Measurements from ENCODE around the gene TMPRSS6.

TMPRSS6 gene

GRCh38 chr22:37065961-37066360, 43.6 kb downstream of the TMPRSS6 start:
- H3K36me3 Mint-ChIP-seq = peaks cover 18 to 22% of the 10 kb centered on the region in 2 donors
- ATAC-seq (replicated peaks) (no peak), DNase-seq (no peak)
- no peak overlapping the region for H3K27ac Mint-ChIP-seq
- peaks cover 10 to 19% of the 10 kb centered on the region in 2 donors for H3K27me3 Mint-ChIP-seq
- H3K4me3 Mint-ChIP-seq = no peak overlapping the region
- peaks cover 0 to 29% of the 10 kb centered on the region in 2 donors for H3K4me1 Mint-ChIP-seq
- no peaks in the 10 kb centered on the region for H3K9me3 Mint-ChIP-seq

GRCh38 chr22:37065180-37065579, 44.3 kb downstream of the TMPRSS6 start:
- DNase-seq (no peak), ATAC-seq (replicated peaks) (no peak)
- peaks cover 2 to 33% of the 10 kb centered on the region in 2 donors for H3K4me1 Mint-ChIP-seq
- H3K27ac Mint-ChIP-seq = no peak overlapping the region
- no peak overlapping the region for H3K4me3 Mint-ChIP-seq
- H3K27me3 Mint-ChIP-seq = peaks cover 10 to 15% of the 10 kb centered on the region in 2 donors
- no peaks in the 10 kb centered on the region for H3K9me3 Mint-ChIP-seq
- H3K36me3 Mint-ChIP-seq = peaks cover 26 to 28% of the 10 kb centered on the region in 2 donors

GRCh38 chr22:37064553-37064952, 45.0 kb downstream of the TMPRSS6 start:
- Mint-ChIP-seq H3K4me1 (peaks cover 2 to 33% of the 10 kb centered on the region in 2 donors), H3K27ac (no peak overlapping the region), H3K36me3 (peaks cover 31 to 32% of the 10 kb centered on the region in 2 donors)

GRCh38 chr22:37063431-37064420, 45.8 kb downstream of the TMPRSS6 start:
- H3K27ac Mint-ChIP-seq = no peak overlapping the region
- no peaks in the 10 kb centered on the region for H3K9me3 Mint-ChIP-seq
- no peak overlapping the region for H3K4me3 Mint-ChIP-seq
- no peak for ATAC-seq (replicated peaks)
- H3K36me3 Mint-ChIP-seq = peaks cover 31 to 32% of the 10 kb centered on the region in 2 donors
- H3K4me1 Mint-ChIP-seq = peaks cover 2 to 33% of the 10 kb centered on the region in 2 donors
- H3K27me3 Mint-ChIP-seq = peaks cover 7 to 10% of the 10 kb centered on the region in 2 donors
- DNase-seq = no peak

More at GRCh38 chr22:37064553-37064952, 45.0 kb downstream of the TMPRSS6 start:
- ATAC-seq (replicated peaks) = no peak
- Mint-ChIP-seq H3K9me3 (no peaks in the 10 kb centered on the region), H3K4me3 (no peak overlapping the region), H3K27me3 (peaks cover 9 to 10% of the 10 kb centered on the region in 2 donors)
- DNase-seq = no peak

GRCh38 chr22:37062702-37063381, 46.7 kb downstream of the TMPRSS6 start:
- DNase-seq (no peak), ATAC-seq (replicated peaks) (no peak)
- Mint-ChIP-seq H3K27me3 (peaks cover 2 to 4% of the 10 kb centered on the region in 2 donors), H3K4me3 (no peak overlapping the region), H3K36me3 (peaks cover 32 to 34% of the 10 kb centered on the region in 2 donors), H3K27ac (no peak overlapping the region), H3K4me1 (peaks cover 2 to 33% of the 10 kb centered on the region in 2 donors), H3K9me3 (no peaks in the 10 kb centered on the region)

GRCh38 chr22:37062376-37062675, 47.2 kb downstream of the TMPRSS6 start:
- peaks cover 2 to 34% of the 10 kb centered on the region in 2 donors for H3K4me1 Mint-ChIP-seq
- DNase-seq (no peak), ATAC-seq (replicated peaks) (peak in 1 of 2 donors; percentile 28)
- H3K36me3 Mint-ChIP-seq = peaks cover 33 to 39% of the 10 kb centered on the region in 2 donors
- H3K4me3 Mint-ChIP-seq = no peak overlapping the region
- no peaks in the 10 kb centered on the region for H3K27me3 Mint-ChIP-seq
- no peaks in the 10 kb centered on the region for H3K9me3 Mint-ChIP-seq
- no peak overlapping the region for H3K27ac Mint-ChIP-seq

- H3K4me1 Mint-ChIP-seq = peaks cover 3 to 37% of the 10 kb centered on the region in 2 donors
- H3K4me3 Mint-ChIP-seq = no peak overlapping the region
- DNase-seq (no peak), ATAC-seq (replicated peaks) (no peak)
- peaks cover 38 to 44% of the 10 kb centered on the region in 2 donors for H3K36me3 Mint-ChIP-seq
- H3K27me3 Mint-ChIP-seq = no peaks in the 10 kb centered on the region
- no peaks in the 10 kb centered on the region for H3K9me3 Mint-ChIP-seq
- H3K27ac Mint-ChIP-seq = no peak overlapping the region
Observed at GRCh38 chr22:37061611-37062375, 47.7 kb downstream of the TMPRSS6 start.

- H3K4me1 Mint-ChIP-seq = peaks cover 3 to 37% of the 10 kb centered on the region in 2 donors
- no peaks in the 10 kb centered on the region for H3K27me3 Mint-ChIP-seq
- H3K36me3 Mint-ChIP-seq = peaks cover 43 to 52% of the 10 kb centered on the region in 2 donors
- DNase-seq (no peak), ATAC-seq (replicated peaks) (peak; percentile 53 to 61)
- no peaks in the 10 kb centered on the region for H3K9me3 Mint-ChIP-seq
- H3K27ac Mint-ChIP-seq = no peak overlapping the region
- H3K4me3 Mint-ChIP-seq = no peak overlapping the region
Observed at GRCh38 chr22:37060801-37061610, 48.5 kb downstream of the TMPRSS6 start.

GRCh38 chr22:37059876-37060449, 49.5 kb downstream of the TMPRSS6 start:
- Mint-ChIP-seq H3K27ac (no peak overlapping the region), H3K4me3 (no peak overlapping the region), H3K9me3 (no peaks in the 10 kb centered on the region), H3K36me3 (peaks cover 52 to 62% of the 10 kb centered on the region in 2 donors), H3K4me1 (peaks cover 3 to 37% of the 10 kb centered on the region in 2 donors), H3K27me3 (no peaks in the 10 kb centered on the region)
- no peak for ATAC-seq (replicated peaks)
- no peak for DNase-seq

- Mint-ChIP-seq H3K4me1 (peaks cover 3 to 38% of the 10 kb centered on the region in 2 donors), H3K4me3 (no peak overlapping the region), H3K36me3 (peaks cover 46 to 55% of the 10 kb centered on the region in 2 donors), H3K27ac (no peak overlapping the region), H3K27me3 (no peaks in the 10 kb centered on the region), H3K9me3 (no peaks in the 10 kb centered on the region)
- no peak for ATAC-seq (replicated peaks)
- no peak for DNase-seq
Observed at GRCh38 chr22:37058917-37059701, 50.4 kb downstream of the TMPRSS6 start.

- H3K36me3 Mint-ChIP-seq = peaks cover 49 to 53% of the 10 kb centered on the region in 2 donors
- peaks cover 9 to 41% of the 10 kb centered on the region in 2 donors for H3K4me1 Mint-ChIP-seq
- H3K9me3 Mint-ChIP-seq = no peaks in the 10 kb centered on the region
- no peak overlapping the region for H3K4me3 Mint-ChIP-seq
- no peak overlapping the region for H3K27ac Mint-ChIP-seq
- H3K27me3 Mint-ChIP-seq = no peaks in the 10 kb centered on the region
- DNase-seq (no peak), ATAC-seq (replicated peaks) (no peak)
Observed at GRCh38 chr22:37057796-37058510, 51.6 kb downstream of the TMPRSS6 start.

- DNase-seq = no peak
- Mint-ChIP-seq H3K4me3 (no peak overlapping the region), H3K9me3 (no peaks in the 10 kb centered on the region), H3K36me3 (peaks cover 44 to 50% of the 10 kb centered on the region in 2 donors), H3K27me3 (no peaks in the 10 kb centered on the region), H3K4me1 (peaks cover 13 to 41% of the 10 kb centered on the region in 2 donors), H3K27ac (no peak overlapping the region)
- ATAC-seq (replicated peaks) = no peak
Observed at GRCh38 chr22:37057226-37057625, 52.3 kb downstream of the TMPRSS6 start.
